ENCODE data around the gene ITGB6. TPM values are rescaled to one million over a fixed set of nuclear protein-coding genes. Genes with fewer than 3 reads are reported as not detected.

ITGB6 gene
- total and polyA plus RNA-seq, 2 of the 8 experiments (the other 6 are each of a cell fraction or from before 2014, with no cell fraction given), result not detected

GRCh38 chr2:160207271-160207670 lies 7.2 kb upstream of the ITGB6 start:
- POLR2A ChIA-PET (ENCODE audit: partially characterized antibody), result no interaction called here
- no peak overlapping the region for H3K9ac ChIP-seq (replicated peaks in 1 of 4; ENCODE audit: extremely low read depth in 1 of 4, low read depth in 3 of 4, low read length in 3 of 4)
- no peak overlapping the region for H3K23ac ChIP-seq (ENCODE audit: insufficient read length)
- H2BK12ac ChIP-seq (ENCODE audit: low read depth, low read length), result no peak overlapping the region
- no peak overlapping the region for H3K14ac ChIP-seq (ENCODE audit: insufficient read length)
- H3K18ac ChIP-seq (ENCODE audit: extremely low read depth, low read length), result no peak overlapping the region
- no peaks in the 10 kb centered on the region for H3K79me1 ChIP-seq (ENCODE audit: low read depth, low read length)
- H3K23me2 ChIP-seq (ENCODE audit: low read depth, low read length), result no peaks in the 10 kb centered on the region
- H2AK5ac ChIP-seq (ENCODE audit: low read depth, low read length), result no peak overlapping the region
- no peak overlapping the region for H2BK120ac ChIP-seq (replicated peaks; ENCODE audit: low read depth, low read length)
- CTCF ChIA-PET (ENCODE audit: partially characterized antibody), result interaction anchor here (0.5 to 1.5 kb wide), 4 partner anchors 45 to 681 kb away, joined by 3 to 7 read pairs (median 3); no protein-coding TSS in a partner anchor
- FAIRE-seq (no peak), DNase-seq (ENCODE audit: low read depth in 1 of 2, low spot score in 2 of 2) (no peak)
- H4K5ac ChIP-seq (ENCODE audit: insufficient read length, low read depth, low read length), result no peak overlapping the region
- H3K4ac ChIP-seq (replicated peaks; ENCODE audit: insufficient read length, low read depth, low read length), result no peak overlapping the region
- no peak overlapping the region for H2BK15ac ChIP-seq (ENCODE audit: low read length)
- H4K20me1 ChIP-seq (replicated peaks in 1 of 2; ENCODE audit: control insufficient read depth in 1 of 2, insufficient read depth in 2 of 2, low read length in 2 of 2), result no peaks in the 10 kb centered on the region
- H2BK5ac ChIP-seq (ENCODE audit: low read depth, low read length), result no peak overlapping the region
- no peak overlapping the region for H3K4me3 ChIP-seq (ENCODE audit: extremely low read depth in 1 of 4, insufficient read depth in 2 of 4, low read depth in 3 of 4, low read length in 4 of 4)
- H3K27me3 ChIP-seq (replicated peaks in 1 of 4; ENCODE audit: control insufficient read depth in 3 of 4, extremely low read depth in 1 of 4, insufficient read depth in 3 of 4, low read length in 3 of 4), result no peaks in the 10 kb centered on the region
- WGBS, 2 experiments (ENCODE audit: extremely low coverage in 1 of 2, insufficient coverage in 1 of 2, insufficient read length in 1 of 2, insufficient replicate concordance in 2 of 2, low coverage in 1 of 2, low lambda C conversion rate in 2 of 2, missing lambda C conversion rate in 1 of 2), result 94% methylated on average over 4 of the region's 4 CpGs; no CpG with 5 or more reads in 1 of the 2 experiments
- 0 out of 4 replicates have a peak, but pooled peaks cover 0 to 4% of the 10 kb centered on the region in 2 experiments for H3K9me3 ChIP-seq (ENCODE audit: insufficient read depth in 2 of 2, low read depth in 1 of 2, low read length in 1 of 2)
- H3K4me1 ChIP-seq (replicated peaks in 1 of 4; ENCODE audit: control insufficient read depth in 3 of 4, insufficient read depth in 4 of 4, low read length in 3 of 4), result no peaks in the 10 kb centered on the region
- H4K8ac ChIP-seq (ENCODE audit: extremely low read depth, insufficient read depth, low read length), result no peak overlapping the region
- no peaks in the 10 kb centered on the region for H3K36me3 ChIP-seq (ENCODE audit: control insufficient read depth in 2 of 4, insufficient read depth in 4 of 4, low read length in 3 of 4)
- no peak overlapping the region for H3K56ac ChIP-seq (replicated peaks; ENCODE audit: insufficient read length, low read depth, low read length)
- no peak overlapping the region for H4K91ac ChIP-seq (replicated peaks; ENCODE audit: insufficient read length, low read length)
- H3K27ac ChIP-seq (ENCODE audit: low read depth, low read length), result no peak overlapping the region
- no peak overlapping the region for H2AFZ ChIP-seq (ENCODE audit: low read length)
- TF ChIP-seq SIX5 (IDR thresholded peaks at IDR 0.05; ENCODE audit: low read depth, low read length) (no peak), MAX (IDR thresholded peaks at IDR 0.05) (no peak), KDM5A (IDR thresholded peaks at IDR 0.05; ENCODE audit: low read length) (no peak), POLR2AphosphoS5 (IDR thresholded peaks at IDR 0.05; ENCODE audit: low read depth, low read length) (no peak), E2F6 (IDR thresholded peaks at IDR 0.05) (no peak), TBP (IDR thresholded peaks at IDR 0.05; ENCODE audit: low read depth, low read length) (no peak), PHF8 (conservative IDR thresholded peaks at IDR 0.05; ENCODE audit: low read depth, low read length) (no peak), ATF2 (IDR thresholded peaks at IDR 0.05; ENCODE audit: low read length) (no peak), SP1 (IDR thresholded peaks at IDR 0.05; ENCODE audit: low read depth, low read length) (no peak), NANOG (IDR thresholded peaks at IDR 0.05; ENCODE audit: insufficient read depth, low read depth, low read length, poor library complexity, severe bottlenecking) (no peak)
- H2BK20ac ChIP-seq (ENCODE audit: low read length), result no peak overlapping the region
- no peaks in the 10 kb centered on the region for H3K79me2 ChIP-seq (ENCODE audit: control insufficient read depth in 1 of 2, insufficient read depth in 2 of 2, low read length in 2 of 2)
- no peak overlapping the region for H3K4me2 ChIP-seq (ENCODE audit: insufficient read depth in 1 of 2, low read depth in 2 of 2, low read length in 2 of 2)

Measured in H1 (cell line).